NOMO-1 (cell line): ENCODE measurements around the gene RUBCNL.
A peak's percentile ranks its signal among the peaks of the same experiment; 100 is the strongest.

Source experiments
- DNase-seq, 2 experiments: peaks; one replicate each; lab custom pipeline; 2025; ENCODE audit not compliant: unreplicated experiment in 2 of 2; lab: John Stamatoyannopoulos, UW

Gene RUBCNL

GRCh38 chr13:46311217-46311616, 75.8 kb downstream of the RUBCNL start:
- DNase-seq, result no peak

GRCh38 chr13:46310066-46310465, 77.0 kb downstream of the RUBCNL start:
- no peak for DNase-seq

- DNase-seq, result no peak
These were observed 79.5 kb downstream of the RUBCNL start for GRCh38 chr13:46307554-46307953.

GRCh38 chr13:46304546-46304945, 82.5 kb downstream of the RUBCNL start:
- DNase-seq, result no peak

GRCh38 chr13:46303742-46304385, 83.2 kb downstream of the RUBCNL start:
- DNase-seq, result peak; percentile 43 to 77

GRCh38 chr13:46297361-46297811, 89.7 kb downstream of the RUBCNL start:
- DNase-seq, result peak in 1 of 2 experiments; percentile 12

- DNase-seq, result no peak
These were observed 90.1 kb downstream of the RUBCNL start for GRCh38 chr13:46296921-46297320.

GRCh38 chr13:46296115-46296822, 90.8 kb downstream of the RUBCNL start:
- peak; percentile 64 to 95 for DNase-seq

- peak; percentile 86 to 98 for DNase-seq
These were observed 91.4 kb downstream of the RUBCNL start for GRCh38 chr13:46295491-46296114.

GRCh38 chr13:46293436-46293835, 93.6 kb downstream of the RUBCNL start:
- DNase-seq, result no peak
